Measurements from ENCODE around the gene ENG.

ENG gene

DNA sequence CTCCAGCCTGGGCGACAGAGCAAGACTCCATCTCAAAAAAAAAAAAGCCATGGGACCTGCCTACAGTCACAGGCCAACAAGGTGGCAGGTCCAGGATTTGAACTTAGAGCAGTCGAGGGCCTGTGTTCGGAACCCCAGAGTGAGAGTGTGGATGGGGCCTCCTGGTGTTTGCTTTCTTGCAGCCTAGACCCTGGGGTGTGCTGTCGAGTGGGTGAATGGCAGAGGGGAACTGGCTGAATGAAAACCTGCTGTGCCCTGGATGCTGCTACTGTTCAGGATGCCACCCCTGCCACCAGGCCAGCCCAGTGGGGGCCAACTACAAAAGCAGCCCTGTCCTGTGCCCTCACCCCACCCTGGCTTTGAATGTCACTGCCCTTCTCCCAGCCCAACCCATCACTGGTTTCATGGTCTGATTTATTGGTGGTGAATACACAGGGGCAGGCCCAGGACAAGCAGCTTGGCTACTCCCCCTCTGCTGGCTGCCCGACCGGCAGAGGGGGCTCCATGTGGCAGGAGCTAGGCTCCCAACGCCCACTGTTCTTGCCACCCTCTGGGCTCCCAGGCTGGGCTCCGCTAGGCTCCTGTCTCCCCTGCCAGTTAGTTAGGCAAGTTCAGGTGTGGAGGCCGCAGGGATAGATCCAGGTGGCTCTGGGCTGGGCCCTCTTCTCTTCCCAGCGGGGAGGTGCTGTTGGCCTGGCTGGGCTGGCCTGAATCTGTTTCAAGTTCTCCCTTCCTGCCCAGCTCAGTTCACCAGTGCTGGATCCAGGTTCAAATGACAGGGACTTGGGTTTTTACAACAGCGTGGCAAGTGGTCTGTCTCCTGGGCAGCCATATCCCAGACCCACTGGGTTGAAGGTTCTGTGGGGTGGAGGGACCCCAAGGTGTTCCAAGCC, 39.6 kb downstream of the ENG start:
- DNase-seq (ENCODE audit: low read depth in 3 of 3): no peak

DNA sequence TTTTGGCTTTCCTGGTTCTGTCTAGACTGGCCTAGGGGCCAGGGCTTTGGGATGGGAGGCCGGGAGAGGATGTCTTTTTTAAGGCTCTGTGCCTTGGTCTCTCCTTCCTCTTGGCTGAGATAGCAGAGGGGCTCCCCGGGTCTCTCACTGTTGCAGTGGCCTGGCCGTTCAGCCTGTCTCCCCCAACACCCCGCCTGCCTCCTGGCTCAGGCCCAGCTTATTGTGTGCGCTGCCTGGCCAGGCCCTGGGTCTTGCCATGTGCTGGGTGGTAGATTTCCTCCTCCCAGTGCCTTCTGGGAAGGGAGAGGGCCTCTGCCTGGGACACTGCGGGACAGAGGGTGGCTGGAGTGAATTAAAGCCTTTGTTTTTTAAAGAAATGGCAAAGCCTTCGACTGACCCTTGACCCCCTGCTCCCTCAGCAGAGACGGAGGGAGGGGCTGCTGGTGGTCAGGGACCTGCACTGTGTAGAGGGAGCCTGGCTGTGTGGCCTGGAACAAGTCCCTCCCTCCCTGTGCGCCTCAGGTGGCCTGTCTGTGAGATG, 40.7 kb downstream of the ENG start:
- DNase-seq (ENCODE audit: low read depth in 3 of 3): no peak

DNA sequence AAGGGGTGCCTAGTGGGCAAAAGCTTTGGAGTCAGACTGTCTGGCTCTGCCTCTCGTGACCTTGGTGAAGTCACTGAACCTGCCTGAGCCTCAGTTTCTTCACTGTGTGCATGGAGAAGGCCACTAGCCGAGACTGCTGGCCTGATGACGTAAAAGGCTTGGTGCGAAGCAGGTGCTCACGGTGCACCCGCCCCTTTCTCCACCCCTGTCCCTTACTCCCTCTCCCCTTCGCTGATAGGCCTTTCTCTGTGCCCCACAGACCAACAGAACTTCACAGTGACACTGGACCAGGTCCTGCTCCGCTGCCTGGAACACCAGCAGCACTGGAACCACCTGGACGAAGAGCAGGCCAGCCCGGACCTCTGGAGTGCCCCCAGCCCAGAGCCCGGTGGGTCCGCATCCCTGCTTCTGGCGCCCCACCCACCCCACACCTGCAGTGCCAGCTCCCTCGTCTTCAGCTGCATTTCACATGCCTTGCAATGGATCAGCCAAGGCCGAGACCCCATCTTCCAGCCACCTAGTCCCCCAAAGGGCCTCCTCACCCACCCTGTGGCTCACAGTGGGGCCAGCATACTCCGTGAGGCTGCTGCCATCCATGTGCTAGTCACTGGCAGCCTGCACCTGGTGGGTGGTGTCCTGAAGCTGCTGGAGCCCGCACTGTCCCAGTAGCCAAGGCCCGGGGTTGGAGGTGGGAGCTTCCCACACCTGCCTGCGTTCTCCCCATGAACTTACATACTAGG, 41.4 kb downstream of the ENG start:
- DNase-seq (ENCODE audit: low read depth in 3 of 3): no peak

DNA sequence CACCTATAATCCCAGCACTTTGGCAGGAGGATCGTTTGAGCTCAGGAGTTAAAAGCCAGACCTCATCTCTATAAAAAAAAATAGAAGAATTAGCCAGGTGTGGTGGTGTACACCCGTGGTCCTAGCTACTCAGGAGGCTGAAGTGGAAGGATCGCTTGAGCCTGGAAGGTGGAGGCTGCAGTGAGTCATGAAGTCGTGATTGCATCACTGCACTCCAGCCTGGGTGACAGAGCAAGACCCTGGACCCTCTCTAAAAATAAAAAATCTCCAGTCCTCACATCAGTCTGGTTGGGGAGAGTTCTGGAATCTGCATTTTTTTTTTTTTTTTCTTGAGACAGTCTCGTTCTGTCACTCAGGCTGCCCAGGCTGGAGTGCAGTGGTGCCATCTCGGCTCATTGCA, 42.4 kb downstream of the ENG start:
- DNase-seq (ENCODE audit: low read depth in 3 of 3): no peak

DNA sequence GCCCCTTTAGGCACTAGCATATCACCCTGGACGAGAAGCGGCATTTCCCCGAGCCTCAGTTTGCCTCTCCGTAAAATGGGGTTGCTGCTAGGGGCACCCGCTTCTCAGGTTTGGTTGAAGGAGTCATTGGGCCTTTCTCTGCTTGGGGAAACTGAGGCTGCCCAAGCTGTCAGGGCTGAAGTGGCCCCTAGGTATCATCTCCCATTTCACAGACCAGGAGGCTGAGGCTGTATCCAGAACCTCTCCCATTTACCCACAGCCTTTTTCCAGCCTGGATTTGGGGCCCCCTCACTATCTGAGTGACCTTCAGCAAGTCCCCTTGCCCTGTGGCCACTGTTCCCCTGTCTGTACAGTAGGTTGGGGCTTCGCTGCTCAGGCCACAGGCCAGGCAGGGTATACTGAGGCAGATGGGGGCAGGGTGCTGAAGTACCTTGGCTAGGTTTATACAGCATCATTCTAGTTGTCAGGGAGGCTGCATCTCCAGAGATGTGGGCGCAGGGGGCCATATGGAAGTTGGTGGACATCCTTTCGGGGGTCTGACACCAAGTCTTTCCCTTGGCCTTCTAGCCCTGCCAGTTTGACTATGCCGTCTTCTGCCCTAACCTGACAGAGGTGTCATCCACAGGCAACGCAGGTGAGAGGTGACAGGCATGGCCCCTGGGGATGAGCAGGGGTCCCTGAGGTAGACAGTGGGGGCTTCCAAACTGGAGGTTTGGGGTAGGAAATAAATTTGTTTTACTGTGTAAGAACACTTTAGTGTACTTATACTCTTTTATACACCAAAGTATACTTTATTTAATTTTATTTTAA, 43.9 kb downstream of the ENG start:
- DNase-seq (ENCODE audit: low read depth in 3 of 3): no peak

DNA sequence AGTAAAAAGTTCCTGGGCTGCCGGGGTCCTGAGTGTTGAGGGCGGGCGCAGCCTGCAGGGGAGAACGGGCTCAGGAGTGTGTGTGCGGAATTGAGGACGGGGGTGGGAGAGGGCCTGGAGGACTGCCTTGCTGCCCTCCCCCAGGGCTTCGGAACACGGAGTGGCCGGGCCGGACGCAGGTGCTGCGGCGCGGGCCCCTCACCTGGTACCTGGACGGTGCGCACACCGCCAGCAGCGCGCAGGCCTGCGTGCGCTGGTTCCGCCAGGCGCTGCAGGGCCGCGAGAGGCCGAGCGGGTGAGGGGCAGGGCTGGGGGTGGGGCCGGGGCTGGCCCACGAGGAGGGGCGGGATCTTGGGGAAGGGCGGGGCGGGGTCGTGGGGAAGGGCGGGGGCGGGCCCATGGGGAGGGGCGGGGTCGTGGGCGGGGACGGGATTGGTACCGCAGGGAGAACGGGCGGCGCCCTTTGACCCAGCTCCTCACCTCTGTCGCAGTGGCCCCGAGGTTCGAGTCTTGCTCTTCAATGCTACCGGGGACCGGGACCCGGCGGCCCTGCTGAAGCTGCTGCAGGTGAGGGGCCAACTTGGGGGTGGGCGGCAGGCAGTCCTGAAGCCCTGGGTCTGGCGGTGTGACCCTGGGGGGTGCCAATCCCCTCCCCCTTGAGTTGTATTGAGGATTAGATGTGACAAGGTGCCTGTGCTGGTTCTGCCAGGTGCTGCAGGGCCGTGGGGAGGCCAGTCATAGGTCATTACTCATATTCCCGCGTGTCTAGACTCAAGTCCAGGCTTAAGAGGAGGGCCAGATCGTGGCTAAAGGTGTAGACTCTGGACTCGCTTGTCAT, 44.7 kb downstream of the ENG start:
- DNase-seq (ENCODE audit: low read depth in 3 of 3): no peak

DNA sequence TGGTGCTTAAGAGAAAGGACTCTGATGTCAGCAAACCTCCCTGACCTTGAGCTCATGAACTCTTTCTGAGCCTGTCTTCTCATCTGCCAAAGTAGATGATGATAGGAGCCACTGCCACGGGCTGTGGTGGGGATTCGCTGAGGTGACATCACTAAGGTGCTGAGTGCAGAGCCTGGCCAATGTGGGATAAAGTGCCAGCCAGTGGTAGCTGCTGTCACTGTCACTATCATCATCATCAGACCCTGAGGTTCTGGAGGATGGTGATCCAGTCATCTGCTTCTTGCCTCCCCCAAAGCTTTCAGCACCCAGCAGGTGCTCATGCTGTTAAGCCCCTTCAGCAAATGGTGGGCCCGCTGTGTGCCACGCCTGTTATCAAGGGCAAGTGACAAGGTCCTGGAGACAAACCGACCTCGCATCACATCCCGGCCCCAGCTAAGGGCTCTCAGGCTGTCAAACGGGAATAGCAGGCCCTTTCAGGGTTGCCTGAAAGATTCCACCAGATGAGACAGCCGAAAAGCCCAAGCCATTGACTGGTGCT, 45.4 kb downstream of the ENG start:
- no peak for DNase-seq (ENCODE audit: low read depth in 3 of 3)

DNA sequence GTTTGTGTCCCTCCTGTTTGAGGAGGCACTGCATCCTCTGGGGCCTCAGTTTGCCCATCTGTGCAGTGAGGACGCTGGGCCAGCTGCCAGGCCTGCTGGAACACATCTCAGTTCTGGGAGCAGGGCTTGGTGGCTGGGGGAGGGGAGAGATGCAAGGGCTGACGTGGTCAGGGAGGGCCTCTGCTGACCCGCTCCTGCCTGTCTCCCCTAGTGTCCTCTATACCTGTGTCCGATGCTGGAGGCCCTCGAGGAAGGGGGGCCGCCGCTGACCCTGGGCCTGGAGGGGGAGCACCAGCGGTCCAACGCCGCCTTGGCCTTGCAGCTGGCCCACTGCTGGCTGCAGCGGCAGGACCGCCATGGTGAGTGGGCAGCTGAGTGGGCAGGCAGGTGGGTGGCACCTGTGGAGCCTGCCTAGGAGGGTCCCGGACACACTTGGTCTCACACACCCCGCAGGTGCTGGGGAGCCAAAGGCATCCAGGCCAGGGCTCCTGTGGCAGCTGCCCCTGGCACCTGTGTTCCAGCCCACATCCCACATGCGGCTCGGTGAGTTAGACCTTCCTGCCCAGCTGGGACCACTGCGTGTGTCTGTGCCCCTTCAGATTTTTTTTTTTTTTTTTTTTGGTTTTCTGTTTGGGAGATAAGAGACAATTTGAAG, 46.0 kb downstream of the ENG start:
- DNase-seq (ENCODE audit: low read depth in 3 of 3): no peak

DNA sequence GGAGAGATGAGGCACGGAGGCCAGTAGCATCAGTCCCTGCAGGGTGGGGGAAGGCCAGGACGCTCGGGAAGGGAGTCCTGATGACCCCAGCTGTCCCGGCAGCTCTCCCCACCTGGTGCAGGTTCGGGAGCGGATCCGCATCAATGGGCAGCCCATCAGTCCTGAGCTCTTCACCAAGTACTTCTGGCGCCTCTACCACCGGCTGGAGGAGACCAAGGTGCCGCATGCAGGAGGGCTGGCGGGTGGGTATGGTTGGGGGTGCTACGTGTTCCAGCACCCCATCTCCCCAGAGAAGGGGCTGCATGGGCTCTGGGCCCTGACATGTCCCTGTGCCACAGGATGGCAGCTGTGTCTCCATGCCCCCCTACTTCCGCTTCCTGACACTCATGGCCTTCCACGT, 47.6 kb downstream of the ENG start:
- no peak for DNase-seq (ENCODE audit: low read depth in 3 of 3)

DNA sequence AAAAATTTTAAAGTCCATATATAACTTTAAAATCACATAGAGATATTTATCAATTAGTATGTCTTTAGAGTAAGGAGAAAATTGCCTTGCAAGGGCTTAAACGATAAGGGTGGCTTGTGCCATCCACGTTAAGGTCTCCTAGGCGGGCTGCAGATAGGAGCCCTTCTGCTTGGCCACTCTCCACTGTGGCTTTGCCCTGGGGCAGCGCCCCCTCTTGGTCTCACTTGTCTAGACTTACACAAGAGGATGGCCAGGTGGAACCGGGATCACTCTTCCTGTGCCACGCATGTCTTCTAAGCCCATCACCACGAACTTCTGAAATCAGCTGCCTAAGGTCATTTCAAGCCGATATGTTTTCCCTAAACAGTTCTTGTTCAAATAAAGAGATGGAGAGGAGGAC, 48.8 kb downstream of the ENG start:
- DNase-seq (ENCODE audit: low read depth in 3 of 3): no peak

DNA sequence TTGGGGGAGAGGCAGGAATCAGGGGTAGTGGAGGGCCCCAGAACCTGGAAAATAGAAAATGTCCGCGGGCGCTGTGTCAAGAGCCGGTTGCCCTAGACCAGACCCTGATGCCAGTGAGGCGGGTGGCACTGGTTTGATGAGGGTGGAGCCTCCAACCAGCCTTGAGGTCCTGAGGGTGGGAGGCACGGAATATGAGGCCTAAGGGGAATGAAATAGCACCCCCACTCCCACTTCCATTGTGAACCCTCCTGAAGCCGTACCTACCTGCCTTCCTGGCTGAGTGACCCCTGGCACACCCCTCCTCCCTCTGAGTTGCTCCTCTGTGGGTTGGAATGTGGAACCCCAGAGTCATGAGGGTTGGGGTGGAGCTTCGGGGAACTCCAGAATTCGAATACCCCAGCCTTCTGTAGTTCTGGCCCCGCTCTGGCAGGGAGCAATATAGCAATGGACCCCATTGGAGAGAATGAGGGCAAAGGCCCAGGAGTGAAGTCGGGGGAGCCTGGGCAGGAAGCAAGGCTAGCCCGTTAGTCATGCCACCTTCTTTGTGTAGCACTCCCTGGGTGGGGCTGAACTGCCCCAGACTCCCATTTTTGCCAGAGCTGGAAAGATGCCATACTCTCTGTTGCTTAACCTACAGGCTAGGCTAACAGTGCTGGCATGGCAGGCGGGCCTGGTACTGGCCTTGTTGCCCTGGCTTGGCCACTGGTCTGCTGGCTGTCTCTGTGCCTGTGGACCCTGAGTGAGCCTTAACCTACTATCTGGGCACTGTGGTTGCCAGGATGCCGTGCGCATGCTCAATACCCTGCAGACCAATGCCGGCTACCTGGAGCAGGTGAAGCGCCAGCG, 50.7 kb downstream of the ENG start:
- DNase-seq (ENCODE audit: low read depth in 3 of 3): no peak

DNA sequence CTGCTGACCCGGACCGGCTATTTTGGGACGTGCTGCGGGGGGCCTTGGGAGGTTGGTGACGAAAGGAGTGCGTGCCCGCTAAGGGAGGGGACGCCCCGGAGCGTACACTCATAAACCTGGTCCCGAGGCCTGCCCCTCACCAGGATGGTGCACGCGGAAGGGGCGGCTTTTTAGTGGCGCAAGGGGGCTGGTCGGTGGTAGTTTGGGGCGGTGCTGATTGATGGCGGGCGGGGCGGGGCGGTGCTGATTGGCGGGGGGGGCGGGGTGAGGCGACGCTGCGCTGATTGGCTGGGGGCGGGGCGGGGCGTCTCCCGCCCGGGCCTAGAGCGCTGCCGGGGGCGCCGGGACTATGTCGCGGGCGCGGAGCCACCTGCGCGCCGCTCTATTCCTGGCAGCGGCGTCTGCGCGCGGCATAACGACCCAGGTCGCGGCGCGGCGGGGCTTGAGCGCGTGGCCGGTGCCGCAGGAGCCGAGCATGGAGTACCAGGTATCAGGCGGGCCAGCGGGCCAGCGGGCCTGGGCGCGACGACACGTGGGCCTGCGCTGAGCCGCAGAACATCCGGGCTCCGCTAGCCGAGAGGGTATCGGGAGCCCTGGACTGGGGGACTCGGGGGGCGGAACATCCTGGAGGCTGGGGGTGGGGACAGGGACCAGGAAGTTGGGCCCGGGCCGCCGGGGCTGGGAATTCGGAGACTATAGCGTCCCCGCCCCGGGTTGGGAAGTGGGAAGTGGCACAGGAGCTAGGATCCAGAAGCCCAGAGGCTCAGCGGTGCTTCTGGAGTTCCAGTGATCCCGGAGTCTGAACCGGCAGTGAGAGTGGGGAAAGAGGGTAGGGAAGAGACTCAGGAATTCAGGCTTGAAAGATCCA, 51.6 kb downstream of the ENG start, which contains the start of gene FPGS:
Gene FPGS (plus strand): TSS at position 307 of the 868 bp plus-strand sequence. CDS start 43 bp downstream, at position 350.
- DNase-seq (ENCODE audit: low read depth in 3 of 3): peak; percentile 63 to 70 (median 70)

DNA sequence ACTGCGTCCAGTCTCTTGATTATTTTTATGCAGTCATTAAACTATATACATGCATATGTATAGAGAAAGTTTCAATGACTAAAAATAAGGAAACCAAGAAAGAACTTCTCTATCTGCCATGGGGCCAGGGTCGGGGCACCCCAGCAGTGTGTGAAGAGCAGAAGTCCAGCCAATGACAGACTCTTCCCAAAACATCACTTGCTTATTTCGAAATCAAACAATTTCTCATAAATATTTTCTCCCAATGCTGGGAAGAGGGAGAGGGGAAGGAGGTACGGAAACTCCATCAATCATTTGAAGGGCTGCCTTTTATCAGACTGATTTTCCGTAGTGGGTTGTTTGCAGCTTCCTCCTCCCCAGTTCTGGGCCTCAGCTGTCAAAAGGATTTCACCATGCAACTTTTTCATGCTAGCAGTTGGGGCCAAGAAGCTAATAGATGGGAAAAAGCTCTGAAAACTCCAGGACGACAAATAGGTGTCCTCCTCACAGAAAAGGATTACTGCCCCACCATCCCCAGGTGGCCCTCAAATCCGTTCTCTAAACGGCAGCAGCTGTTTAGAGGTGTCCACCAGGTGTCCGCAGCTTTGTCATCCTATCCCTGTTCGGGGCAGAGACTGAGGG, 52.4 kb downstream of the ENG start:
- DNase-seq (ENCODE audit: low read depth in 3 of 3): no peak

DNA sequence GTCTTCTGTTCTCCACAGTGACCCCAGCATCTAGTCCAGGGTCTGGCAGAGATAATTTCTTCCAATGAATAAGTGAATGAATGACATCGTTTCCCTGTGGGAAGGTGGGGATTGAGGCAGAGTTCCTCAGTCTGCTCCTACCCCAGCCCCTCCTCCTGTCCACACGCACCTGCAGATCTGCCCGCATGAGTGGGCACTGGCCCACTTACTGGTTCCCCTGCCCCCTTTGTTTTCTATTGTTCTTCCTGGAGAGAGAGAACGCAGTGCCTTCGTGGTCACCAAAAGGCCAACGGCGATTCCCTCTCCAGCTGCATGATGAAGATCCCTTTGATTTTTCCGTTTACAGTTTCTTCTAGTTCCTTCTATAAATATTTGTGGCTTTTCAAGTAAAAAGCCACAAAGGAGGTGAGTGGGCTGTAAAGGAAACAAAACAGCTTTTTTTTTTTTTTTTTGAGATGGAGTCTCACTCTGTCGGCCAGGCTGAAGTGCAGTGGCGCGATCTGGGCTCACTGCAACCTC, 57.5 kb downstream of the ENG start:
- DNase-seq (ENCODE audit: low read depth in 3 of 3): no peak

DNA sequence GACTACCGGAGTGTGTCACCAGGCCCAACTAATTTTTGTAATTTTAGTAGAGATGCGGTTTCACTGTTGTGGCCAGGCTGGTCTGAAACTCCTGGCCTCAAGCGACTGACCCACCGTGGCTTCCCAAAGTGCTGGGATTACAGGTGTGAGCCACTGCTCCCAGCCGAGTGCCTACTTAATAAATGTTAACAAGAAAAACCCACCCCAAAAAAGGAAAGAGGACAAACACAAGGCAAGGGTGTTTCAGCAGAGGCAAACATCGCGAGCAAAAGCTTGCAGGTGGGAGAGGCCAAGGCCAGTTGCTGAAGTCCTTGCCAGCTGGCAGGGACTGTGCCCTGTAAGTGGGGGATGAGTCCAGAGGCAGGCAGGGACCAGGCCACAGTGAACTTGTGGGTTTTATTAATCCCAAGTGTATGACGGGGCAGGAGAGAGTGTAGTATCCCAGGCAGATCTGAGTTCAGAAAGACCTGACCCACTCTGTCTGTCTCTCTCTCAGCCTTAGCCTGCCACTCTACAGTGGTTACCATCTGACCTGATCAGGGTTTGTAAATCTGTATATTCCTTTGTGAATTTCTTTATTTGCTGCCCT, 58.1 kb downstream of the ENG start:
- no peak for DNase-seq (ENCODE audit: low read depth in 3 of 3)

DNA sequence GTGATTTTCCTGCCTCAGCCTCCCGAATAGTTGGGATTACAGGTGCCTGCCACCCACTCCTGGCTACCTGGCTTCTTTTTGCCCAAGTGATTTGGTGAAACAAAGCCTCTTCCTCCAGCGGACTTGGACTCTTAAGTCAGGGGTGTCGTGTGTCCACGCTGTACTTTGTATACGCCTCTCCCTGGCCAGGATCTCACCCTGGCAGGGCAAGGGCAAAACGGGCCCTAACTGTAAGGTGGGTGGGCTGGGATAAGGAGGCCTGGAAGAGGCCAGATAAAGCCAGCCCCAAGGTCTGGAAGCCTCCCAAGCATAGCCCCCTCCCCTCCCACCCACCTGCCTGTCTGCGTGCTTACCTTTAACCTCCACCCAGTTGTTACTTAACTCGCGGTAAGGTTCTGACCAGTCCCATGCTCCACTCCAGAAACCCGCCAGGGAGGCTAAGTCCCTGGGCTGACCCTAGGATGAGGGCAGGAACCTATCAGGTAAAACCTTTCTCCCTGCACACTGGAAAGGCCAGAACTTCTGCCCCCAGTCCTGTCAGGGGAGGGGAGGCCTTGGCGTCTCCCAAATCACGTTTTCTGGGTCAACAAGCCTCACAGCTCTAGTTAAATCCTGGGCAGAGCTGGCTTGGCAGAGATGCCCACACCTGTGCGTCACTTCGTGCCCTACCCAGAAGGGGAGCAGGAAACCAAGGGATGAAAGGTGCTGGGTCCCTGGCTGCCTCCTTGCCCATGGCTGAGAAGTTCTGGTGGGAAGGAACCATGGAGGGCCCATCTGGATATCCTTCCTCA, 60.3 kb downstream of the ENG start:
- DNase-seq (ENCODE audit: low read depth in 3 of 3): no peak
